ENCODE measurements around the gene SLIT3.

Gene SLIT3

DNA sequence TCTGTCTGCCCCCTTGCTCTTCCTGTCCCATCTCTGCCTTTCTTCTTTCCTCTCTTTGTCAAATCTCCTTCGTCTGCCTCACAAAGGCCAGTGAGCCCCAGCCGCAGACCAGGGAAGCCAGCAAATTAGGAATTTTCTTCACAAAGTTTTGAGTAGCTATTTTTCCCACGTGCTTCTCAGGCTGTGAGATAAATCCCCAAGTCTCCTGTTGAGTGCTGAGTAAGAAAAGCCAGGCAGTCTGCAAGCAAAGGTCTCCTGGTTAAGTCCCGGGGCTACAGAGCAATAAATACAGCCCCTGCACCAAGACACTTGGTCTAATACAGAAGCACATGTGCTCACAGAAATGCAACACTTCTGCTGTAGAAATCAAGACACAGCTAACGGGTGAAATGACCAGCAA lies 284.9 kb downstream of the SLIT3 start:
- DNase-seq, result no peak

DNA sequence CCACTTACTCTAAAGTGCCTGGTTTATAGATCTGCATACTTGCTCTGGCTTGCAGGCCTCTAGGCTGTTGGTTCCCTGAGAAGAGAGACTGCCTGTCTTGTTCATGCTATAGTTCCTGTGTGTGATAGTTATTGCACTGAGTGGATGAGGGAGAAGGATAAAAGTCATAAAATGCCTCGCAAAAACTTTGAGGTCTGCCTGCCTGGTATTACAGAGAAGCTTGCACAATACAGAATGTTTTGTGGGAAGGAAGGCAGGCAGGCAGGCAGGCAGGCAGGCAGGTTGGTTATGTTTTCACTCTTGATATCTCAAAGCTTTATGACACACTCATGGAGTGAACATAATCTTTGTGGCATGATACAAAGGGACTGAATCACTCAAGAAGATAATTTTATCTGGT lies 287.1 kb downstream of the SLIT3 start:
- no peak for DNase-seq

GRCh38 chr5:169013208-169013728 lies 287.7 kb downstream of the SLIT3 start:
- no peak for DNase-seq

GRCh38 chr5:169012450-169012849 lies 288.5 kb downstream of the SLIT3 start:
- DNase-seq, result no peak

- no peak for DNase-seq
These were observed 289.5 kb downstream of the SLIT3 start for GRCh38 chr5:169011451-169011850.

- DNase-seq, result no peak
These were observed 289.9 kb downstream of the SLIT3 start for GRCh38 chr5:169011009-169011408.

- no peak for DNase-seq
These were observed 291.8 kb downstream of the SLIT3 start for GRCh38 chr5:169009123-169009522.

GRCh38 chr5:169006842-169007790 lies 293.8 kb downstream of the SLIT3 start:
- DNase-seq, result no peak

- no peak for DNase-seq
These were observed 296.4 kb downstream of the SLIT3 start for GRCh38 chr5:169004551-169004950.

DNA sequence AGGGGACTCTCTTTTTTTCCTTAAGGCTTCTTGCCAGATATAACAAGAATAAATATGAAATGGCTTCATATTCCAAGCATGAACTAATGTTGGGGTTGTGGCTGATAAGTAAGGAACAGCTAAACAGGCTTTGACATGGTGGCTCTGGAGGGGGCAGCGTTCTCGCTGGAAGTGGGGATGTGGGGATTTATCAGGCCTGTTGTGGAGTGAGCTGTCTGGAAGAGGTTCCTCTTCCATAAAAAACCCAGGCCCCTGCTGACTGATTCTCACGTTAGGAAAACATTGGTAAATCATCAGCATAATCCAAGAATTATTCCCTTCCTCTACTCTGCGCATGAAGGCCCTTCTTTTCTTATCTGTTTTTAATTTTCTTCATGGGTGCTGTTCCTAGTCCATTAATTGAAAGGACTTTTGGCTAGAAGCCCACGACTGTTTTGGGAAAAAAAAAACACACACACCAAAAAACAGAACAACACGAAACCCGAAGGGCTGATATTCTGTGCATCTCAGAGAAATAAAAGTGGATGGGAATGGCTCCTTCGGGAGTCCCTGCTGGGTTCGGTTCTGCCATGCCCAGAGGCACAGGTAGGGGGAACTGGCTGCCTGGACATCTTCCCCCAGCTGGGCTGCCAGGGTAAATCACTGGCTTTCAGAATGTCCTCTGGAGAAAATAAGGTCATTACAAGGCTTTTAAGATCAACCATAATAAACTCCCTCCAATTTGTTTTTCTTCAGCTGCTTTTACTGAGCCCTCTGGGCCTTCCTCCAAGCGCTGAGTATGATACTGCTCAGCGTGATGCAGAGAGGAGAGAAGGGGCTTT lies 297.0 kb downstream of the SLIT3 start:
- DNase-seq, result no peak

DNA sequence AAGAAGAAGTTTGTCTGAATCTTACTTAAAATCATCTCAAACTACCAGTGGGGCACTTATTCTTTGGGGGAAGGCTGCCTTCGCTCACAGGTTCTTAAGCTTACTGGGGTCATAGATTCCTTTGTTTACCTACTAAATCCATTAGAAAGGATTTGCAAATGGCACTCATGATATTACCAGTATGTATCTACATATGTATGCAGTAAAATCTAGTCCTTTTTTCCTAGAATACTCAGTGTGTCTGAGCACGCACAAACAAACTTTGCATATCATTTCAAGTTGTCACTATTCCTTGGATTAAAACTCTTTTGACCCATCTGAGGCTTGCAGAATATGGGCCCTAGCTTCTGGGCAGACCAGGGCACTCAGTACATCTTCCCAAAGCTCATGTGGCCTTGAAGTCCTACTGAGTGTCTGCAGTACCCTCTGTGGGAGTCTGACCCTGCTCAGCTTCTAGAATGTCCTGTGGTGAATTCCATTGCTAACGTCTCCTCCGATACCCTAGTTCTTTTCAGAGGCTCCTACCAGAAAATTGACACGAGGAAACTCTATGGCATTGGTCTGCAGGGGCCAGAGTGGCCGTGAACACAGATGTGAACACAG lies 297.9 kb downstream of the SLIT3 start:
- DNase-seq, result no peak

DNA sequence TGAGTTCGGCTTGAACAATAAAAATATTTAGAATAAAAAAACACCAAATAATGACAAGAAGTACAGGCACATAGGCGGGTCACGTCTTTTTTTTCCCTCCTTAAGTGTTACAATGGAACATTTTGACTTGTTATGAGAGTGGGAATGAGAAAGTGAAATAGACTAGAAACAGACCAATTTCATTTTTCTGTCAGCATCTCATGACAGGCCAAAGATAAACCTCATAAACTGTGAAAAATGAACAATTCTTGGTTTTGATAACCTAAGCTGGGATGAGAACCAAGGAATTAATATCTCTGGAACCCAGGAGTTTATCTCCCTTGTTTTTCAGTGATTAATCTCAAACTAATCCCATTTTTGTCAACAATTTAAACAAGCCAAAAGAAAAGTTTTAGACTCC lies 299.5 kb downstream of the SLIT3 start:
- no peak for DNase-seq

- no peak for DNase-seq
These were observed 305.9 kb downstream of the SLIT3 start for GRCh38 chr5:168995024-168995423.

DNA sequence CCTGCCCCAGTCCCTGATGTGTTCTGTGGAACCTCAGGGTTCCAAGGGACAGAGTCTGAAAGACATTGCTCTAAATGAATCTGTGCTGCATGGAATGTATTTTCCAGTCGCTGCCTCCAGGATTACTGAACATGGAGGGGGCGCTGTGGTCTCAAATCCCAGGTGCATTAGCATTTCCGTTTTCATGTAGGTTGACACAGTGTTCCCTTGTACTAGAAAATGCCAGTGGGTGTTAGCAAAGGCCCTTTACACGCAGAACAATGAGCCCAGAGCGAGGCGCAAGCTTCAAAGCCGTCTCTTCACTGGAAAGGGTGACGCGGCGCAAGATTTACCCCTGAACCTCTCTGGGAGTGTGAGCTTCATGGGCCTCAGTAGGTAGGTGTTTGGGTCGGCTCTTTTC lies 308.3 kb downstream of the SLIT3 start:
- no peak for DNase-seq

GRCh38 chr5:168992016-168992415 lies 308.9 kb downstream of the SLIT3 start:
- DNase-seq, result no peak

- DNase-seq, result no peak
These were observed 309.6 kb downstream of the SLIT3 start for GRCh38 chr5:168991311-168991710.

DNA sequence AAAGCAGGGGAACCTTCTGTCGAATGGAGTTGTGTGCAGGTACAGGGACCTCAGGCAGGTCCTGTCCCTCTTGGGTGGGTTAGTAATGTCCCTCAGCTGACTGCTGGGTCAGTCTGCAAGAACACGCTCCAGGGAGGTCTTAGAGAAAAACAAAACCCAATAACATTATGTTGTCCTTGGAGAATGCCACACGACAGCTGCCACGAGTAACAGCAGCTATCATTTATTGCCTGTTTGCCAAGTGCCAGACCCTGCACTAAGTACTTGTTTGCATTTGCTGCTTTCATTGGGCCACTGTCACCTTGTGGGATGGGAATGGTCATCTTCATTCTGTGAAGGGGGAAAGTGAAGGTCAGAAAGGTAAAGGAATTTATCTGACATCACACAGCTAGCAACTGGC lies 310.3 kb downstream of the SLIT3 start:
- DNase-seq, result no peak

DNA sequence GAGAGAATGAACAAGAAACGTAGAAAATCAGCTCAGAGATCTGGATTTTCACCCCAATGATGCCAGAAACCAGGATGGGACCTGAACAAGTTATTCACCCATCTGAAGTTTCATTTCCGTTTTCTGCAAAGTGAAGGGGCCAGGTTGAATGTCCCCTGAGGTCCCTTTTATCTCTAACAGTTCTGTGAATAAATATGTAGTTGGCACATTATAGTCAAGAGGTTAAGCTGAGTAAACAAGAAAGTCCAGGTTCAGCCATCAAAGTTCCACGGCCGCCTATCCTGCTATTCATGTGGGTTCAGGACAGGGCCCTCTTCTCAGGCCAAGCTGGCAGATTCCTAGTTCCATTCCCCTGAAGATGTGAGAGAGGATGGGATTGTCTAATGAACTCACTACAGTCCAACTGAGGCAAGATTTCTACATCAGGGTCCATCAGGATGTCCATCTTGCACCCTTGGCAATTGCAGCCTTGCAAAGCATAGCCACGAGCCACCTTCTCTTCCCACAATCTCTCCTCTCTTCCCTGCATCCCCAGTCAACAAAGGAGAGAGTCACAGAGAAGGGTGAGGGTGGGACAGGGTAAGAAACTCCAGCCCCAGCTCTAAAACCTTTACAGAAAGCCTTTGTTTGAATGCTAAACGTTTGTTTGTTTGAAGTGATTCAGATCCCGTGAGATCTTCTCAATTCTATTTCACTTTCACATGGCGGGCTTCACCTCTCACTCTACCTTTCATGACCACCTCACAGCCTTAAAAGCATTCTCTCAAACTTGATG lies 311.0 kb downstream of the SLIT3 start:
- DNase-seq, result no peak

DNA sequence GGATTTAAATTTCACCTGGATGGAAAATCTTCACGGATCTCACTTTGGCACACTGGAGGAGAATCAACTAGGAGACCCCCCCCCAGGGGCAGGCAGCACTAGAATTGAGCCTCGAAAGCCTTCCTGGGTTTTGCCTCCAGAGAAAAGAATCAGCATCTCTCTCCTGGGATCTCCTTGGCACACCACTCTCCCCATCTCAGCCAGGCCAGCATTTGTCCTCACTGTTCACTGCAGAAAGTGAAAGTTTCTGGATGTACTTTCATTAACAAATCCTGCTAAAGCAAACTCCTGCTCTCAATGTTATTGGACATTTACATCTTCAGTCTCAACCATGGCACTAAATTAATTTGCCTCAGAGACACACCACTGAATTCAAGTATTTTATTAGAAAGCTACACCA lies 312.2 kb downstream of the SLIT3 start:
- DNase-seq, result no peak

GRCh38 chr5:168987543-168988300 lies 313.2 kb downstream of the SLIT3 start:
- DNase-seq, result peak; percentile 76

DNA sequence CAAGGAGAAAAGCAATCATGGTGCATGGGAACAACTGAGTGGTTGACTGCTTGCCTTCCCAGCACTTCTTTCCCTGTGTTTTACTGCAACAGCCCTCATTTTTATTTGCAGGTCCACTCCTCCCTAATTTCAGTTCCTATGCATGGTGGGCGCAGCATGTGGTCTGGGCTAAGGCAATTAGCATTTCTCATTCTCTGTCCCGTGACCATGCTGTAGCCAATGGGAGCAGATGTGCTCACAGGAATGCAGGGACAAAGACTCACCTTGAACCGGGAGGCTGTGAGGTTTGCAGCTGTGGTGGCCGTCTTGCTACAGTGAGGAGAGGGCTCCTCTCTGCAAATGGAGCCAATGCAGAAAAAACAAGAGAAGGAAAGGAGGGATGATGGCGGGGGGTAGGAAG lies 315.5 kb downstream of the SLIT3 start:
- DNase-seq, result no peak

Data from activated CD4-positive, alpha-beta T cell treated with anti-CD3 and anti-CD28 coated beads for 48 hours (primary cell).